ENCODE data around the gene TBC1D22A.

GRCh38 chr22:46746192-46746591, 16.3 kb upstream of the TBC1D22A start:
- TF ChIP-seq POLR2A (IDR thresholded peaks at IDR 0.05) (no peak), CTCF (IDR thresholded peaks at IDR 0.05) (no peak)
